B cell (primary cell): Measurements from ENCODE around the gene EHD4.

Experiments
- CTCF ChIP-seq: fragments of 200-600 bp; IDR thresholded peaks from one replicate; pipeline ENCODE4 v1.8.0; 2022; ENCODE audit warnings: antibody characterized with exemption, mild to moderate bottlenecking
- EZH2 ChIP-seq: IDR thresholded peaks from 2 replicates; pipeline ENCODE4 v1.6.1; 2012; ENCODE audit warnings: borderline replicate concordance, low read depth, mild to moderate bottlenecking, moderate library complexity, low read length; ENCODE audit not compliant: insufficient read depth, poor library complexity, severe bottlenecking

GRCh38 chr15:41906608-41907007 is 65.7 kb downstream of the EHD4 start:
- no peak for TF ChIP-seq CTCF
- TF ChIP-seq EZH2: no peak
